ENCODE measurements around the gene CEMIP. TPM values are rescaled to one million over a fixed set of nuclear protein-coding genes. Genes with fewer than 3 reads are reported as not detected.
A peak's percentile ranks its signal among the peaks of the same experiment; 100 is the strongest.

The CEMIP gene
- total and polyA plus RNA-seq, 2 of the 8 experiments (the other 6 are each of a cell fraction or from before 2014, with no cell fraction given): 0.11 to 0.60 TPM

- Histone ChIP-seq H3K56ac (replicated peaks; ENCODE audit: insufficient read length, low read depth, low read length) (no peak overlapping the region), H4K8ac (ENCODE audit: extremely low read depth, insufficient read depth, low read length) (no peak overlapping the region), H2BK12ac (ENCODE audit: low read depth, low read length) (peak overlapping the region; percentile 12; the same call in 1 of the 2 replicates), H3K23me2 (ENCODE audit: low read depth, low read length) (no peaks in the 10 kb centered on the region), H2BK5ac (ENCODE audit: low read depth, low read length) (no peak overlapping the region), H2BK15ac (ENCODE audit: low read length) (no peak overlapping the region), H3K18ac (ENCODE audit: extremely low read depth, low read length) (no peak overlapping the region), H2AK5ac (ENCODE audit: low read depth, low read length) (no peak overlapping the region), H3K36me3 (ENCODE audit: control insufficient read depth in 2 of 4, insufficient read depth in 4 of 4, low read length in 3 of 4) (no peaks in the 10 kb centered on the region), H4K91ac (replicated peaks; ENCODE audit: insufficient read length, low read length) (no peak overlapping the region), H3K4me2 (ENCODE audit: insufficient read depth in 1 of 2, low read depth in 2 of 2, low read length in 2 of 2) (no peak overlapping the region), H3K27ac (ENCODE audit: low read depth, low read length) (no peak overlapping the region), H2BK120ac (replicated peaks; ENCODE audit: low read depth, low read length) (no peak overlapping the region), H3K4me1 (replicated peaks in 1 of 4; ENCODE audit: control insufficient read depth in 3 of 4, insufficient read depth in 4 of 4, low read length in 3 of 4) (no peaks in the 10 kb centered on the region), H4K20me1 (replicated peaks in 1 of 2; ENCODE audit: control insufficient read depth in 1 of 2, insufficient read depth in 2 of 2, low read length in 2 of 2) (no peaks in the 10 kb centered on the region), H4K5ac (ENCODE audit: insufficient read length, low read depth, low read length) (no peak overlapping the region), H3K9ac (replicated peaks in 1 of 4; ENCODE audit: extremely low read depth in 1 of 4, low read depth in 3 of 4, low read length in 3 of 4) (no peak overlapping the region), H3K4me3 (ENCODE audit: extremely low read depth in 1 of 4, insufficient read depth in 2 of 4, low read depth in 3 of 4, low read length in 4 of 4) (no peak overlapping the region), H3K79me1 (ENCODE audit: low read depth, low read length) (no peaks in the 10 kb centered on the region; the same call in 1 of the 2 replicates), H2BK20ac (ENCODE audit: low read length) (no peak overlapping the region), H3K4ac (replicated peaks; ENCODE audit: insufficient read length, low read depth, low read length) (no peak overlapping the region), H3K27me3 (replicated peaks in 1 of 4; ENCODE audit: control insufficient read depth in 3 of 4, extremely low read depth in 1 of 4, insufficient read depth in 3 of 4, low read length in 3 of 4) (no peaks in the 10 kb centered on the region; a peak in 1 of 7 replicates), H3K14ac (ENCODE audit: insufficient read length) (no peak overlapping the region), H2AFZ (ENCODE audit: low read length) (no peak overlapping the region), H3K23ac (ENCODE audit: insufficient read length) (no peak overlapping the region), H3K9me3 (ENCODE audit: insufficient read depth in 2 of 2, low read depth in 1 of 2, low read length in 1 of 2) (no peaks in the 10 kb centered on the region), H3K79me2 (ENCODE audit: control insufficient read depth in 1 of 2, insufficient read depth in 2 of 2, low read length in 2 of 2) (no peaks in the 10 kb centered on the region)
- TF ChIP-seq RNF2 (IDR thresholded peaks at IDR 0.05; ENCODE audit: borderline replicate concordance, low read depth, low read length, missing control alignments, poor library complexity, severe bottlenecking) (no peak), SAP30 (IDR thresholded peaks at IDR 0.05; ENCODE audit: insufficient read depth, insufficient replicate concordance, low read length) (no peak), TCF12 (IDR thresholded peaks at IDR 0.05; ENCODE audit: low read depth, low read length) (no peak), TBP (IDR thresholded peaks at IDR 0.05; ENCODE audit: low read depth, low read length) (no peak), MAX (IDR thresholded peaks at IDR 0.05) (no peak), JUN (IDR thresholded peaks at IDR 0.05; ENCODE audit: low read depth, low read length) (no peak), KDM4A (IDR thresholded peaks at IDR 0.05; ENCODE audit: low read depth, low read length, severe bottlenecking) (no peak)
- CTCF ChIA-PET (ENCODE audit: partially characterized antibody): interaction anchor here (1.0 to 5.5 kb wide), 3 partner anchors 9 to 124 kb away, joined by 3 to 27 read pairs (median 4); partner anchors contain the start of gene CEMIP
- POLR2A ChIA-PET (ENCODE audit: partially characterized antibody): no interaction called here
- DNase-seq (ENCODE audit: low read depth in 1 of 2, low spot score in 2 of 2): no peak
- FAIRE-seq: no peak
- 80% methylated on average over 5 of the region's 5 CpGs; no CpG with 5 or more reads in 1 of the 2 experiments for WGBS, 2 experiments (ENCODE audit: extremely low coverage in 1 of 2, insufficient coverage in 1 of 2, insufficient read length in 1 of 2, insufficient replicate concordance in 2 of 2, low coverage in 1 of 2, low lambda C conversion rate in 2 of 2, missing lambda C conversion rate in 1 of 2)
These were observed 10.1 kb downstream of the CEMIP start for GRCh38 chr15:80789296-80789695.
